AG09309 (cell line): ENCODE results near the gene RTF1.

Experiments
- DNase-seq: peaks from one replicate; pipeline ENCODE4 v3.0.0-alpha.2; 2010; ENCODE audit warnings: low read depth
- H3K4me3 ChIP-seq: 2 replicates; pipeline ENCODE4 v1.5.1; 2011; ENCODE audit warnings: mild to moderate bottlenecking, low read depth, low read length, moderate library complexity; ENCODE audit not compliant: control insufficient read depth
- CTCF ChIP-seq: IDR thresholded peaks from 2 replicates; pipeline ENCODE4 v1.5.1; 2011; ENCODE audit warnings: mild to moderate bottlenecking, low read depth, low read length, inconsistent platforms; ENCODE audit not compliant: insufficient read depth, control insufficient read depth; ENCODE audit errors: missing control alignments

RTF1 gene

GRCh38 chr15:41499109-41499851 is 82.4 kb downstream of the RTF1 start:
- no peak for TF ChIP-seq CTCF
- H3K4me3 ChIP-seq = no peak overlapping the region
- DNase-seq = no peak

GRCh38 chr15:41501191-41501917 is 84.5 kb downstream of the RTF1 start:
- TF ChIP-seq CTCF = no peak
- DNase-seq = no peak
- no peak overlapping the region; the same call in 1 of the 2 replicates for H3K4me3 ChIP-seq

DNA sequence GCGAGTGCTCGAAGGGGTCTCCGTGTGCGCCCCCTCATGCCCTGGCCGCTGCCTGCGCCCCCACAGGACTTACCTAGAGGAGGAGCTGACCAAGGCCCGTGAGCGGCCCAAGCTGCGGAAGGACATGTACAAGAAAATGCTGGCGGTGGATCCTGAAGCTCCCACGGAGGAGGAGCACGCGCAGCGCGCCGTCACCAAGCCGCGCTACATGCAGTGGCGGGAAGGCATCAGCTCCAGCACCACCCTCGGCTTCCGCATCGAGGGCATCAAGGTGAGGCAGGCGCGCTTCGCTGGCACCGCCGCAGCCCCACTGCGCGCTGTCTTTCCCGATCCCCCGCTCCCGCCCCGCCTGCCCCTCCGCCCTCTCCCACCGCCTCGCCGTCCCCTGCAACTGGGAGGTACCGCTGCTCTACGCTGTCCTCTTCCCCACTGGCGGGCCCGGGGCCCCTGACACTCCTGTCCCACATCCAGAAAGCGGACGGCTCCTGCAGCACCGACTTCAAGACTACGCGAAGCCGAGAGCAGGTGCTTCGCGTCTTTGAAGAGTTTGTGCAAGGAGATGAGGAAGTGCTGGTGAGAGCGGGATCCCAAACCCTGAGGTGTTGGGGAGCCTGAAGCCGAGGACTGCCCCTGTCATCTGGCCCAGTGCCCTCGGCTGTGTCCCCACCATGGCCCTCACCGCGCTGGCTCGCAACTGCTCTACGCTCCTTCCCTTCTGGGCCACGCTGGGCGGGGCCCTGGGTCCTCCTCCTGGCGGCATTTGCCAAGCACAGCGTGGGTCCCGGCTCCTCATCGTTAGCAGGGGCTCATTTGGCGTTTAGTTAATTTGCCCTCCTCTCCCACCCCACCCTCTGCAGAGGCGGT is 85.3 kb downstream of the RTF1 start:
- DNase-seq = no peak
- H3K4me3 ChIP-seq = no peak overlapping the region; the same call in 1 of the 2 replicates
- no peak for TF ChIP-seq CTCF

DNA sequence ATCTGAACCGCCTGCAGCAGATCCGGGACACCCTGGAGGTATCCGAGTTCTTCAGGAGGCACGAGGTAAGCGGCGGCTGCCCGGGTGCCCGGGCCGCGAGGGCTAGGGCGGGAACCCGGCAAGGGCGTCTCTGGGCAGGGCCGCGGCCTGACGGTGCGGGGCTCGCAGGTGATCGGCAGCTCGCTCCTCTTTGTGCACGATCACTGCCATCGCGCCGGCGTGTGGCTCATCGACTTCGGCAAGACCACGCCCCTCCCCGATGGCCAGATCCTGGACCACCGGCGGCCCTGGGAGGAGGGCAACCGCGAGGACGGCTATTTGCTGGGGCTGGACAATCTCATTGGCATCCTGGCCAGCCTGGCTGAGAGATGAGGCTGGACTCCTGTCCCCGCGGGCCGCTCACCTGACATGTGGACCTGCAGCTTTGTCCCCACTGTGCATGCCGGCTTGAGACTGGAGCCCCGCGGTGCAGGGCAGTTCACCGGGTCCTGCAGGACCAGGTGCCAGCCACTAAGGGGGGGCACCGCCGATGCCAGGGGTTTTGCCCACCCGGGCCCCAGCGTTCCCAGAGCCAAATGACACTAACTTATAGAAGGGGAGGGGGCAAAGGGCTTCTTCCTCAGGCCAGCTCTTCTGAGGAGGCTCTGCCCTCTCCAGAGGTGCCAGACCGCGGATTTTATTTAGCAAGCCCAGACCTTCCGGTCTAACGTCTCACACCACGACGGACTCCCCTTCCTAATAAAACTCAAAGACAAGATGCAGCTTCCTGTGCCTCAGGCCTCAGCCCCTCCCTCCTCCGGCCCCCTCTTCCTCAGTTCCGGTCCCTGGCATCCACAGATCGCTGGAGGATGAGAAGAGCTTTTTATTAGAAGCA is 86.1 kb downstream of the RTF1 start:
- no peak overlapping the region for H3K4me3 ChIP-seq
- TF ChIP-seq CTCF = no peak
- DNase-seq = no peak

DNA sequence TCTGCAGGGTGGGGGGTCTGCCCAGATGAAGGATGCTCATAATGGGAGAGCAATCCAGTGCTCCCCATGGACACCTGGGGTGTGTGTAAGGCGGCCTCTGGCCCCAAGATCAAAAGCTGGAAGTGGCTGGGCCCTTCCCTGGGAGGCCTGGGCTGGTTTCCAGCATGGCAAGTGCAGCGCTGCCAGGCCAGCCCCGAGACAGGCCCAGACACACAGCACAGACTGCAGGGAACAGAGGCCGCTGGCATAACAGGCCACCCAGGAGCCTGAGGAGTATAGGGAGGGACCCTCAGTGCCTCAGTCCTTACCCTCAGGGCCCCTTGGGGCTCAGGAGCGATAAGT is 86.7 kb downstream of the RTF1 start:
- H3K4me3 ChIP-seq = no peak overlapping the region
- DNase-seq = no peak
- no peak for TF ChIP-seq CTCF
